Measurements from ENCODE around the gene TNRC18.
"Not testable (repeated sequence)": the region's sequence is repeated elsewhere in the genome, so short reads cannot be mapped to it uniquely, and the experiment has no call there.

The TNRC18 gene

GRCh38 chr7:5315761-5316160, 107.9 kb downstream of the TNRC18 start:
- DNase-seq (ENCODE audit: low read depth), result no peak

- no peak for DNase-seq (ENCODE audit: low read depth)
These were observed 108.8 kb downstream of the TNRC18 start for GRCh38 chr7:5314864-5315263.

- not testable (repeated sequence) for DNase-seq (ENCODE audit: low read depth)
These were observed 110.4 kb downstream of the TNRC18 start for GRCh38 chr7:5313076-5313885.

- DNase-seq (ENCODE audit: low read depth), result not testable (repeated sequence)
These were observed 111.2 kb downstream of the TNRC18 start for GRCh38 chr7:5312276-5313070.

GRCh38 chr7:5310822-5311405, 112.7 kb downstream of the TNRC18 start:
- no peak for DNase-seq (ENCODE audit: low read depth)

GRCh38 chr7:5309146-5309545, 114.5 kb downstream of the TNRC18 start:
- no peak for DNase-seq (ENCODE audit: low read depth)

- not testable (repeated sequence) for DNase-seq (ENCODE audit: low read depth)
These were observed 116.2 kb downstream of the TNRC18 start for GRCh38 chr7:5307221-5308142.

- DNase-seq (ENCODE audit: low read depth), result not testable (repeated sequence)
These were observed 118.6 kb downstream of the TNRC18 start for GRCh38 chr7:5305050-5305449.

GRCh38 chr7:5303591-5304505, 119.8 kb downstream of the TNRC18 start:
- no peak for DNase-seq (ENCODE audit: low read depth)

- DNase-seq (ENCODE audit: low read depth), result no peak
These were observed 120.6 kb downstream of the TNRC18 start for GRCh38 chr7:5303061-5303460.

- no peak for DNase-seq (ENCODE audit: low read depth)
These were observed 121.1 kb downstream of the TNRC18 start for GRCh38 chr7:5302577-5302976.

GRCh38 chr7:5300366-5300765, 123.3 kb downstream of the TNRC18 start:
- DNase-seq (ENCODE audit: low read depth), result no peak

- DNase-seq (ENCODE audit: low read depth), result peak; percentile 60
These were observed 126.9 kb downstream of the TNRC18 start for GRCh38 chr7:5296611-5297226.

- DNase-seq (ENCODE audit: low read depth), result no peak
These were observed 127.5 kb downstream of the TNRC18 start for GRCh38 chr7:5296015-5296610.

GRCh38 chr7:5295039-5296014, 128.3 kb downstream of the TNRC18 start:
- no peak for DNase-seq (ENCODE audit: low read depth)

GRCh38 chr7:5294169-5294987, 129.3 kb downstream of the TNRC18 start:
- no peak for DNase-seq (ENCODE audit: low read depth)

- not testable (repeated sequence) for DNase-seq (ENCODE audit: low read depth)
These were observed 131.8 kb downstream of the TNRC18 start for GRCh38 chr7:5291711-5292335.

Measured in activated T-helper 9 cell treated with anti-CD3 and anti-CD28 coated beads, Interleukin-2, amount 50 U/mL, for 16 hours (primary cell).